CD14-positive monocyte (primary cell): Measurements from ENCODE around the gene PRXL2B. TPM values are rescaled to one million over a fixed set of nuclear protein-coding genes. Genes with fewer than 3 reads are reported as not detected.
A peak's percentile ranks its signal among the peaks of the same experiment; 100 is the strongest.

Source experiments
- DNase-seq, 3 donors: peaks; one replicate each; pipeline ENCODE4 v3.0.0-alpha.2; 2011 to 2022
- H2AFZ ChIP-seq: 2 replicates; pipeline ENCODE4 v1.6.0; 2012; ENCODE audit warnings: mild to moderate bottlenecking, low read depth, low read length, inconsistent platforms; ENCODE audit not compliant: insufficient read depth, poor library complexity, severe bottlenecking
- H3K27ac ChIP-seq, 2 donors: 1 replicate in 1 of 2; 2 replicates in 1 of 2; pipeline ENCODE4 v1.5.1; 2012 to 2013; ENCODE audit warnings: low read length in 2 of 2, control low read depth in 1 of 2, inconsistent platforms in 1 of 2, low read depth in 1 of 2, mild to moderate bottlenecking in 1 of 2
- H3K27me3 ChIP-seq, 2 donors: one replicate each; pipeline versions ENCODE4 v1.6.0 to v1.6.1; 2011 to 2013; ENCODE audit warnings: low read length in 2 of 2; ENCODE audit not compliant: control insufficient read depth in 2 of 2, insufficient read depth in 2 of 2
- H3K36me3 ChIP-seq, 2 donors: replicated peaks in 1 of 2; 1 replicate in 1 of 2; 2 replicates in 1 of 2; pipeline versions ENCODE4 v1.5.1 to v1.6.1; 2012 to 2013; ENCODE audit warnings: low read length in 2 of 2, control low read depth in 1 of 2, inconsistent platforms in 1 of 2, mild to moderate bottlenecking in 1 of 2; ENCODE audit not compliant: insufficient read depth in 2 of 2, control insufficient read depth in 1 of 2
- H3K4me1 ChIP-seq, 2 donors: 1 replicate in 1 of 2; 2 replicates in 1 of 2; pipeline versions ENCODE4 v1.5.1 to v1.6.1; 2012 to 2013; ENCODE audit warnings: low read length in 2 of 2, control low read depth in 1 of 2, inconsistent platforms in 1 of 2, mild to moderate bottlenecking in 1 of 2, moderate library complexity in 1 of 2; ENCODE audit not compliant: insufficient read depth in 2 of 2, control insufficient read depth in 1 of 2
- H3K4me2 ChIP-seq: replicated peaks from 2 replicates; pipeline ENCODE3; 2012; ENCODE audit warnings: low read length, moderate library complexity, mild to moderate bottlenecking; ENCODE audit not compliant: poor library complexity, severe bottlenecking; ENCODE audit errors: extremely low read depth
- H3K4me3 ChIP-seq, 3 experiments: fragments of 200-600 bp in 1 of 3; sonication (generic) in 1 of 3; replicated peaks in 1 of 3; 1 replicate in 2 of 3; 2 replicates in 1 of 3; pipeline ENCODE4 v1.5.1; 2011 to 2013; ENCODE audit warnings: low read length in 3 of 3, mild to moderate bottlenecking in 3 of 3, control low read depth in 2 of 3, low read depth in 2 of 3, inconsistent platforms in 1 of 3, moderate library complexity in 1 of 3
- H3K79me2 ChIP-seq: 2 replicates; pipeline ENCODE4 v1.6.0; 2012; ENCODE audit warnings: mild to moderate bottlenecking, control low read depth, inconsistent platforms, low read length, moderate library complexity; ENCODE audit not compliant: insufficient read depth
- H3K9ac ChIP-seq: 2 replicates; pipeline ENCODE4 v1.6.0; 2017; ENCODE audit warnings: low read length, mild to moderate bottlenecking; ENCODE audit not compliant: insufficient read depth, poor library complexity, severe bottlenecking
- H3K9me3 ChIP-seq, 2 donors: replicated peaks in 1 of 2; 1 replicate in 1 of 2; 2 replicates in 1 of 2; pipeline versions ENCODE4 v1.5.1 to v1.6.1; 2012 to 2013; ENCODE audit warnings: low read length in 2 of 2, control low read depth in 1 of 2; ENCODE audit not compliant: control insufficient read depth in 1 of 2, insufficient read depth in 1 of 2
- H4K20me1 ChIP-seq: 2 replicates; pipeline ENCODE4 v1.6.0; 2012; ENCODE audit warnings: mild to moderate bottlenecking, low read length, control low read depth, moderate library complexity; ENCODE audit not compliant: insufficient read depth
- H3K27ac Mint-ChIP-seq, 7 donors: one replicate each; pipeline ENCODE4 v1.8.0; 2020; ENCODE audit warnings: mild to moderate bottlenecking in 7 of 7, mixed read lengths in 7 of 7, moderate library complexity in 6 of 7, inconsistent platforms in 2 of 7
- H3K27me3 Mint-ChIP-seq, 3 donors: one replicate each; pipeline ENCODE4 v1.8.0; 2021 to 2022; ENCODE audit warnings: low read depth in 3 of 3, mild to moderate bottlenecking in 3 of 3, mixed read lengths in 3 of 3, moderate library complexity in 3 of 3, inconsistent platforms in 1 of 3
- H3K36me3 Mint-ChIP-seq, 2 donors: one replicate each; pipeline ENCODE4 v1.8.0; 2020; ENCODE audit warnings: mixed read lengths in 2 of 2, inconsistent platforms in 1 of 2, mild to moderate bottlenecking in 1 of 2
- H3K4me1 Mint-ChIP-seq: one replicate; pipeline ENCODE4 v1.8.0; 2020; ENCODE audit warnings: mild to moderate bottlenecking, mixed read lengths
- H3K4me3 Mint-ChIP-seq, 2 donors: one replicate each; pipeline ENCODE4 v1.8.0; 2020; ENCODE audit warnings: mild to moderate bottlenecking in 2 of 2, mixed read lengths in 2 of 2, moderate library complexity in 1 of 2
- H3K9me3 Mint-ChIP-seq, 7 donors: one replicate each; pipeline ENCODE4 v1.8.0; 2020 to 2022; ENCODE audit warnings: mixed read lengths in 7 of 7, mild to moderate bottlenecking in 6 of 7, moderate library complexity in 6 of 7, inconsistent platforms in 2 of 7
- CTCF ChIP-seq: fragments of 200-600 bp; IDR thresholded peaks from one replicate; pipeline ENCODE4 v1.8.0; 2022; ENCODE audit warnings: antibody characterized with exemption, mild to moderate bottlenecking
- WGBS: methylation state at CpG from one replicate; pipeline ENCODE4 v1.1.5; 2013; ENCODE audit warnings: missing lambda C conversion rate; ENCODE audit not compliant: insufficient coverage; 5-methylcytosine and 5-hydroxymethylcytosine counted together
- intact Hi-C, 2 donors: fragments of 100-400 bp; cut with micrococcal nuclease; formaldehyde crosslinking; loops; one replicate each; pipeline versions ENCODE4 v1.15.0 to v1.15.1; 2023
- polyA plus RNA-seq, 3 donors: library from polyadenylated mRNA; depleted of rRNA in 1 of 3; unstranded in 2 of 3; stranded (reverse) in 1 of 3; fragments of 300-500 nt in 2 of 3; fragments of >200 nt in 1 of 3; fragmentation: Illumina TruSeq in 2 of 3; gene quantifications; 1 replicate in 2 of 3; 2 replicates in 1 of 3; pipeline ENCODE4 v1.2.3, GENCODE V29; 2012 to 2021

The PRXL2B gene
- polyA plus RNA-seq, 3 donors = 3.6 to 8.8 (median 6.0) TPM

GRCh38 chr1:2610036-2610959, 23.7 kb downstream of the PRXL2B start:
- intact Hi-C loops = no loop called here
- Histone ChIP-seq H3K27ac (no peak overlapping the region), H3K27me3 (no peaks in the 10 kb centered on the region), H3K9ac (no peak overlapping the region), H3K36me3 (no peaks in the 10 kb centered on the region), H2AFZ (no peak overlapping the region), H3K79me2 (no peaks in the 10 kb centered on the region), H4K20me1 (no peaks in the 10 kb centered on the region), H3K9me3 (peaks cover 7 to 8% of the 10 kb centered on the region in 2 donors), H3K4me2 (no peak overlapping the region), H3K4me1 (no peaks in the 10 kb centered on the region), H3K4me3 (no peak overlapping the region)
- H3K4me1 Mint-ChIP-seq = no peaks in the 10 kb centered on the region
- no peak for DNase-seq
- WGBS = 88% methylated on average over 16 of the region's 21 CpGs
- H3K36me3 Mint-ChIP-seq = no peaks in the 10 kb centered on the region
- no peak overlapping the region for H3K4me3 Mint-ChIP-seq
- peaks cover 5 to 17% (median 14%) of the 10 kb centered on the region in 3 donors for H3K27me3 Mint-ChIP-seq
- TF ChIP-seq CTCF = no peak
- peaks cover 8 to 23% (median 13%) of the 10 kb centered on the region in 7 donors for H3K9me3 Mint-ChIP-seq
- peak overlapping the region in 1 of 7 donors; percentile 71 for H3K27ac Mint-ChIP-seq

DNA sequence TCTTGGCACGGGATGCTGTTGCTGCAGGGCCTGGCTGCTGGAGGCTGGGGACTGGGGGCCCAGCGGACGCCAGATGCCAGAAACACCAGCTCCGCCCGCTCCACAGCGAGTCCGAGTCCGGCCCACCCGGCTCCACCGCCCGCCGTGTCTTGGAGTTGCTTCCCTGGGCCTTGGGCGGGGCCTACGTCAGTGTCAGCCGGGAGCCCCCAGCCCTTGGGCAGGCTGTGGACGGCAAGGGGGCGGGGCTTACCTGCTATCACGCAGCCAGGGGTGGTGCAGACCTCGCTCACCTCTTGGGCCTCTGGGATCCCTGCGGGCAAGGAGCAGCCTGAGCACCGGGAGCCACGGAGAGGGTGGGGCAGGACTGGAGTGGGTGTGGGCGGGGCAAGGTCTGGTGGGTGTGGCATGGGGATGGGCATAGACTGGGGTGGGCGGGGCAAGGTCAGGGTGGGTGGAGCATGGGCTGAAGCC, 24.5 kb downstream of the PRXL2B start:
- intact Hi-C loops = no loop called here
- WGBS = 23% methylated on average over 22 of the region's 24 CpGs
- DNase-seq = peak in 1 of 3 donors; percentile 7
- Histone ChIP-seq H3K36me3 (no peaks in the 10 kb centered on the region), H3K79me2 (no peaks in the 10 kb centered on the region), H2AFZ (peak overlapping the region; percentile 65), H3K27ac (no peak overlapping the region), H3K27me3 (no peaks in the 10 kb centered on the region), H3K4me1 (no peaks in the 10 kb centered on the region), H4K20me1 (no peaks in the 10 kb centered on the region), H3K9me3 (peaks cover 9 to 12% of the 10 kb centered on the region in 2 donors), H3K4me3 (peak overlapping the region in 1 of 3 experiments; percentile 48), H3K4me2 (peak overlapping the region; percentile 17), H3K9ac (no peak overlapping the region)
- Mint-ChIP-seq H3K36me3 (no peaks in the 10 kb centered on the region), H3K4me1 (no peaks in the 10 kb centered on the region), H3K27me3 (peaks cover 5 to 18% (median 15%) of the 10 kb centered on the region in 3 donors), H3K4me3 (peak overlapping the region; percentile 26 to 43), H3K27ac (no peak overlapping the region), H3K9me3 (peaks cover 14 to 28% (median 18%) of the 10 kb centered on the region in 7 donors)
- TF ChIP-seq CTCF = no peak
